HG03460 (cell line): ENCODE measurements around the gene DSTYK.
"Not testable (repeated sequence)": the region's sequence is repeated elsewhere in the genome, so short reads cannot be mapped to it uniquely, and the experiment has no call there.

Source experiments
- ATAC-seq: cut with Tn5 transposase; IDR thresholded peaks from one replicate; pipeline ENCODE4 v1.9.1; 2021; ENCODE audit not compliant: unreplicated experiment

Gene DSTYK

DNA sequence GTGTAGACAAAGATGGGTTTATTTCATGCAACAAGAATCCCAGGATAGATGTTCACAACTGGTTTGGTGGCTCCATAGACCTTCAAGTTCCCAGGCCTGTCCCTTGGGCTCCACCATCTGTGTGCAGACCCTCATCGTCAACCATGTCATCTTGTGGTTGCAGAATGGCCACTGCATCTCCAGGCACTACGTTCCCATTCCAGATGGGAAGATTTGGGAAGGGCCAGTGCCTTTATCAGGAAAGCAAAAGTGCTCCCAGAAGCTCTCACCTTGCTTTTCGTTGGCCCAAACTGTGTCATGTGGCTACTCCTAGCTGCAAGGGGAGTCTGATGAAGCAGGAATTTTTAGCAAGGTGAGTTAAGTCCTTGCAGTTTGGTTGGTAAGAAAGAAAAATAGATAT is 29.1 kb upstream of the DSTYK start:
- no peak for ATAC-seq

DNA sequence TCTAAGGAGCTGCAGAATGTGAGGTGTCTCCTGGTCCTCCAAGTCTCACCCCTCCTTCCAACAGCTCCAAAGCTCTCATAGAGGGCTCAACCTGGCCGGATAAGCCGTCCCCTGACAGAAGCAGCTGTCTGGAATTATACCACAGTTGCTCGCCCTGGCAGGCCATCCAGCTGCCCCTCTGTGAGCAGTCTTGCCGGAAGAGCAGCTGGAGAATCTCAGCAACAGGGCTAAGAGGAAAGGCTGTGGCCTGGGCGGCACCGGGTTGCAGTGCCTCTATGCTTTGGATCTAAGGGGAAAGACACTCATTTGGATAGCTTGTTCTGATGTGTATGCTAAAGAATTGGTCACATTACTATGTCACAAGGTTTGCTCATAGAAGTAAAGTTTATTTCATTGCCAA is 28.6 kb upstream of the DSTYK start:
- ATAC-seq = no peak

DNA sequence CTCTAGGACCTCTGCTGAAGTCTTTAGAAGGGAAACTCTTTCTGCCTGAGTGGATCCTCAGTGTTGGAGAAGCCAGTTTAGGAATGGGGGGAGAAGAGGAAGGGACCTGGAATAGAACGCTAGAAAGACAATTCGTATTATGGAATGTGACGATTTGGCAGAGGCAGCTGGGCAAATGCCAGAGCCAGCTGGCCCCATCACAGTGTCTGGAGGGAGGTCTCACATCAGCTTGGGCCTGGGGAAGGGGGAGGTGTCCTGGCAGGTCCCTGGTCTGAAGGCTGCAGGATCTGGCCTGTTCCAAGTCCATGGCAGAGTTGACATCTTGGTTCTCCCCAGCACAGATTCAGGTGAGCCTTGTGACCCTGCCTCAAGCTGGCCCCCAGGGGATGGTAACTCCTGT is 27.6 kb upstream of the DSTYK start:
- no peak for ATAC-seq

DNA sequence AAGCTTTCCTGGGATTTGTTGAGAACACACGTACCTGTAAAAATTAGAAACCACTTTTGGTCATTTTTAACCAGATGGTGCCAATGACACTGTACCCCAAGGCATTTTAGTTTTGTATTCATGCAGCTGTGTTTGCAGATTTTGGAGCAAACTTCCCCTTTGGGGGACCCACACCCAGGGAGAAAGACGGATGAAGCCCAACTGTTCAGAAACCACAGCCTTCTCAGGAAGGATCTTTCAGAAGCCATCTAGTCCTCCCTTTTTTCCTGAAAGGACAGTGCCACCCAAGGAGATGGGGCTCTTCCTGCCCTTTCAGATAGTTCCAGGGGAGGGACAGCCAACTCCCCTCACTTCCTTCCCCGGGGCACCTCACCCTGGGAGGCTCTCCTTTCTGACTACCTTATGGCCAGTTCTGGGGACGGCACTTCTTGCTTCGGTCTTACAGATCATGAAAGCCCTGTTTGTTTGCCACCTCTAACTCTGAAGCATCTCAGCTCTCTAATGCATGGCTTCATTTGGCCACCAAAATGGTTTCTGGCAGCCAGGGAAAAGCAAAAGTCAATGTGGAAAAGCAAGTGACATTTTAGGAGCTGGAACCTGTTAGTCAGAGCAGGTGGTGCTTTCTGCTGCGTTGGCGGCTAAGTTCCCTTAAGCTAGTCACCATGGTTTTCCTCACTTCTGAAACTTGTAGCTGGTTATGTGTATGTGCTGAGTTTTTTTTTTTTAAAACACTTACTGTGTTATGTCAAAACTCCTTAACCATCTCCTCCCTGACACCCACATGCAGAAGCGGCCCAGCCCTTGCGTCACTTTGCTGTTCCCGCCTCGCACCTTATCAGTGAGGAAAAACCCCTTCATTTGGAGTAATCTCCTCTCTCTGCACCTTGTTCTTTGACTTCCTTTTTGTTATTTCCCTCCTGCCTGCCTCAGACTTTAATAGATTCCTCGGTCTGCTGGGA is 26.3 kb upstream of the DSTYK start:
- no peak for ATAC-seq

DNA sequence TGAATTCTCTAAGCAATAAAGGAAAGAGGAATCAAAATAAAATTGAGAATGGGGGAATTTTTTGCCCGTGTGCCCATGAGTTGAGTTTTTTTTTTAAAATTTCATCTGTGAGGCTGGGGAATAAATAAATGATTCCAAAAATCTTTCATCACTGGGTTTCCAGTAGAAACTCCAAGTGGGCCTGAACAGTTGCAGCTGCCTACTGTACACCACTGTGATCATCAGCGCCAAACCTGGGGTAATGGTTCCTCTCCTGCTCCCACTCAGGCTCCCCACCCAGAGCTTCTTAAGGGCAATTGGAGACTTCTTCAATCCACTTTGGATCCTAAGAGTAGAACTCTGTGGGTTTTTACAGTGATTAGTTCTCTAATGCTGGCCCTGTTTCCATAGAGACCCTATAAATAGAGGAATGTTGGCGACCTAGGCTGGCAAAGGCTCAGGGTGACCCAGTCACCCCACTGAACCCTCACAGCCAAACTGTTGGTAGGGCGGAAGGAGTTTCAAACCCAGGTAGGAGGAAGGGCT is 25.5 kb upstream of the DSTYK start:
- no peak for ATAC-seq

DNA sequence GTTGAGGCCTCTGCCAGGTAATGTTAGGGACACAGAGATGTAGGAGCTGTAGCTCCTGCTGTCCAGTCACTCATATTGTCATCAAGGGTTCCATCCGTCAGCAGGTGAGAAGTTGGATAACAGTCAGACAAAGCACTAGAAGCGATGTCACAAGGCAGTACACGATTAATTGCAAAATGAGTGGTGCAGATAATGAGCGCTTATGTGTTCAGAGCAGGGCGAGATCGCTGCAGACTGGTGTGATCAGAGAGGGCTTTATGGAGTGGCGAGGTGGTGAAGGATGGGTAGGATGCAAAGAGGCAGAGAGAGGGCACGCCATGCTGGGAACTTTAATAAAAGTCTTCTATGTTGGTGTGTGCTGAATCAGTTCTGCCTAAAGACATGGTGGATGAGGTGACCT is 25.0 kb upstream of the DSTYK start:
- ATAC-seq = no peak

DNA sequence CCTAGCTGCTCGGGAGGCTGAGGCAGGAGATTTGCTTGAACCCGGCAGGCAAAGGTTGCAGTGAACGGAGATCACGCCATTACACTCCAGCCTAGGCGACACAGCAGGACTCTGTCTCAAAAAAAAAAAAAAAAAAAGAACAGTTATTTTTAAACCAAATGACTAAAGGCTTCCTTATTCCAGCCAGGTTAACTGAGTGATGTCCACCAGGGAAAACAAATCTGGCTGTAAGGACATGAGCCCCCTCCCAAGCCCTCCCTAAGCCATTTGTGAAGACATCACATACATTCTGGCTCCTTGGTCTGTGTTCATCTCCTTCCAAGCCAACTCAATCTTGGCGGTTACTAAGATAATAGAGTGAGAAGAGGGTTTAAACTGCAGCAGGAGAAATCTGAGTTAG is 24.4 kb upstream of the DSTYK start:
- ATAC-seq = no peak

DNA sequence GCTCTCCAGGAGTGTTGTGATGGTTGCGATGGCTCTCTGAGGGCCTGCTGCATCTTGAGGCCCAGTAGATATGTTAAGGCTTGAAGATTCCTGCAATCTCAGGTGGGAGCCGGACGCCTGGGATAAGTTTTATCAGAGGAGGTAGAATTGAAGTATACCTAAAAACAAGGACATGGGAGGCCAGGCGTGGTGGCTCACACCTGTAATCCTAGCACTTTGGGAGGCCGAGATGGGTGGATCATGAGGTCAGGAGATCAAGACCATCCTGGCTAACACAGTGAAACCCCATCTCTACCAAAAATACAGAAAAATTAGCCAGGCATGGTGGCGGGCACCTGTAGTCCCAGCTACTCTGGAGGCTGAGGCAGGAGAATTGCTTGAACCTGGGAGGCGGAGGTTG is 22.5 kb upstream of the DSTYK start:
- not testable (repeated sequence) for ATAC-seq

DNA sequence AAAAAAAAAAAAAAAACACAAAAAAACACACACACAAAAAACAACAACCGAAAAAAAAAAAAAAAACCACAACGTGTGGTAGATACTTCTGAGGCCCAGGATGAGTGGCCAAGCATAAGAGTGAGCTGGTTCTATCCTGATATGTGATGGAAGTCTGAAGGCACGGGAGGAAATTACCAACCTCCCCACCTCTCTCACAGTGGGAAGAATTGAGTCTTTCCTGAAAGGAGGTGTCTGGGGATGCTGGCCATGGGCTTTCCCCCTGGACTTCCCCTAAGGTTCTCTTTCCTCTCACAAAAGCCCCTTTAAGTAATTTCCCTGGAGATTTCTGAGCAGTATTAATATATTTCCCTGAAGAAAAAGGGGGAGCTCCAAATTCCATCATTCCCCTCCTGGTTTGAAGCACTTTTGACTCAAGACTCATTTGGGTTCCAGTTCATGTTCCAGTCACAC is 21.5 kb upstream of the DSTYK start:
- no peak for ATAC-seq

DNA sequence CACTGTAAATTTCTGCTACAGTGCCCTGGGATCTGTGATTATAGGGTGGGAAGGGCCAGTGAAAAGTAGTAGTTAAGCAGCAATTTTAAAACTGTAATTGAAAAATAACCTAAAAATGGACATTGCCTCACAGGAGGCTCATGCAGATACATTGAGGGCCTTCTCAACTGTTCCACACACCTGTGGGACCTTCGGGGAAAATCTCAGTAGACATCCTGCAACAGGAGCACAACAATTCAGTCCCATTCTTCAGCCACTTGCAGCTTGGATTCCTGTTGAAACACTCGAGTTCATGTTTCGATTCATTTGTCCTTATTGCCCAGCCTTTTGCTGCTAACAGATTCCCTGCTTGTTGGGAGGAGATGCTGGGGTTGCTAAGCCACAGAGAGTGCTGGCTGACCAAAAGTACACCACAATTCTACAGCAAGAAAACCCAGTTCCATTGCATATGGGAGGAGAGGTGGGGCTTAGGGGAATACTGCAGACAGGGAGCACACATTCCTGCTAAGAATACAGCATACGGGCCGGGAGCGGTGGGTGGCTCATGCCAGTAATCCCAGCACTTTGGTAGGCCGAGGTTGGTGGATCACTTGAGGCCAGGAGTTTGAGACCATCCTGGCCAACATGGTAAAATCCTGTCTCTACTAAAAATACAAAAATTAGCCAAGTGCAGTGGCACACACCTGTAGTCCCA is 20.8 kb upstream of the DSTYK start:
- no peak for ATAC-seq

DNA sequence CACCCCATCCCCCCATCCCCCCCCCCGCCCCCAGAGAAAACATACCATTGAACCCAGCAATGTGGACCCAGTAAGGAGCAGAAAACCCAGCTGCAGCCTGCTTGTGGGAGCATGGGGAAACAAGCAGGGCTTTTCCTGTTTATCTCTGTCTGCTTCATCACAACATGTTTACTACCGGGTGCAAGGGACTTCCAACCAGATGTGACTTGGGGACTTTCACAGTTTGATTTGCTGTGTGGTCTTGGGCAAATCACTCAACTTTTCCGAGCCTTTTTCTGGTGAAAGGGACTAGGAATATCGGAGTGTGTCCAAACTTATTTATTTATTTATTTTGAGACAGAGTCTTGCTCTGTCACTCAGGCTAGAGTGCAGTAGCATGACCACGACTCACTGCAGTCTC is 19.5 kb upstream of the DSTYK start:
- ATAC-seq = no peak

DNA sequence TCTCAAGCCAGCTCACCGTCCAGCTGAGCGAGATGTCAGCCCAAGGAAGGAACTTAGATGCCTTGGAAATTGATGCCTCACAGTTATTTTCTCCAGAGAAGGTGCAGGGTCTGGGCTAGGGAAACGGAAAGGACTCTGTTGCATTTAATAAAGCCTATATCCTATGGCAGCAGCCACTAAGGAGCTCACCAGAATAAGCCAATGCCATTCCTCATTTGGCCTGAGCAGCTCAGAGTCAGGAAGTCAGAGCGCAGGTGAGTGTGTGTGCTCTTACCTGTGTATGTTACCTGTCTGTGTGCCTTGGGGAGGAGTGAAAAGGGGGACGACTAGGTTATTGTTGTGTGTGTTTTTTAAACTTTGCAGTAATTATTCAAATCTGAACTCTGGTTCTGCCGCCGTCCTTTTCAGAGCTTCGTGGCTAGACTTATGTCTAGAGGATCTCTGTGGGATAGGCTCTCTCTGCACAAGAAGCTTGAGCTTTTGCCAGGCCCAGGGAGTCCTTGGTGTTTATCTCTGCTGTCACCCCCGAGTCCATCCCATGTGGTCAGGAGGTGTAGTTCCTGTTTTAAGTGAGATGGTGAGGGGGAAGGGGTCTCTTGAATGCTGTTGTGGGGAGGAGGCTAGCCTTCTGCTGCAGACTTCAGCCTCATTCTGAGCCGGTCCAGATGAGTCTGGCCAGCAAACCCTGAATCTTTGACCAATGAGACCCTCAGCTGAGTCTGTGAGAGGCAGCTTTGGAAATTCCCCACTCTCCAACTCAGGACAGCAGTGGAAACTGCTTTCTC is 18.6 kb upstream of the DSTYK start:
- ATAC-seq = no peak

DNA sequence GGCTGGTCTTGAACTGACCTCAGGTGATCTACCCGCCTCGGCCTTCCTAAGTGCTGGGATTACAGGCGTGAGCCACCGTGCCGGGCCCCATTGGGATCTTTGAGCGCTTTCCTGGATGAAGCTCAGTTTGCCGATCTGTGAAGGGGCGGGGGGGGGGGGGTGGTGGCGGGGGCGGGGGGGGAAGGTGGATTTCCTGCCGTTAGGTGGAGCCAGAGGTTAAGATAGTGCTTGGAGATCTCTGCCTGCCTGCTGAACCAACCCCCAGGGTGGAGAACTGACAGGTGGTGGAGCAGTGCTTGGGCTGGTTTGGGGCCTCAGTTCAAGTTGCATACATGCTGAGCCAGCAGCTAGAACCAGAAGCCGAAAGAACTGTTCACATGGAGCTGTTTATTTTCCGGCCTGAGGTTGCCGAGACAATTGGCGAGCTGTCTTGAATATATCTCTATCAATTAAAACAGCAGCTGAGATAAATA is 17.9 kb upstream of the DSTYK start:
- ATAC-seq = no peak

DNA sequence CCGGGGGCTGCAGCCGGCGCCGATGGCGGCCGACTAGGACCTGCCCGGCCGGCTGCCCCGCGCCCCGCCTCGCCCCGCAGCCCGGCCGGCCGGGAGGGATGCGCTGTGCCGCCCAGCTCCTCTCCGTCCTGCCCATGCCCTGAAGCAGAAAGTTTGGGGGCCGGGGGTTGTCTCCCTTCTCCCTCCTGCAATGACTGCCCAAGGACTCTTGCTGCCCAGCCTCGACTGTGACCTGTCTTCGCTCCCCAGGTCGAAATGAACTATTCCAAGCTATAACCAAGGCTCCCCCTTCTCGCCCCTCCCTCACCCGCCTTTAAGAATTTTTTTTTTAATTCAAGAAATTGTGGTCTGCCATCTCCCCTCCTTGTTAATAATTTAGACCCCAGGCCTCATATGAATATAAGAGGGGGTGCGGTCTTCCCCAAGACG is 16.6 kb upstream of the DSTYK start:
- ATAC-seq = no peak

DNA sequence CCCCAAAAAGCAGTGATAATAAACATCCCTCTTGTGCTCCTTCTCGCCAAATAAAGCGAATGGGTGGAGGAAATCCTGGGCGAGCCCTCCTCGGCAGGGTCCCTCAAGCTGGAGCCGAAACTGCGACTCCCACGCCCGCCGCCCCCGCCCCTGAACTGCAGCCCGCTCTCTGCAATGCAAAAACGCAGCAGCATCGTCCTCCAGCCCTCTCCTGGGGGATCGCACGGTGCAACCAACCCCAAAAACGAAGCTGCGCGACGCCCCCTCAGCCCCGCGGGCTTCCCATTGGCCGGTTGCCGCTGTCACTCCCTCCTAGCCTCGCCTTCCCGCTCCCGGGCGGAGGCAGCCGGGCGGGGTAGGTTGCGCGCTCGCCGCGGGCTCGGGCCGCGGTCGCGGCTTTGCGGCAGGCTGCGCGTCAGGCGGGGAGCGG is 16.1 kb upstream of the DSTYK start, which contains the start of gene TMCC2:
Gene TMCC2, plus strand, starts transcription at position 363 of the 430 bp plus-strand sequence. CDS start 619 bp downstream, outside the sequence.
- ATAC-seq = no peak

DNA sequence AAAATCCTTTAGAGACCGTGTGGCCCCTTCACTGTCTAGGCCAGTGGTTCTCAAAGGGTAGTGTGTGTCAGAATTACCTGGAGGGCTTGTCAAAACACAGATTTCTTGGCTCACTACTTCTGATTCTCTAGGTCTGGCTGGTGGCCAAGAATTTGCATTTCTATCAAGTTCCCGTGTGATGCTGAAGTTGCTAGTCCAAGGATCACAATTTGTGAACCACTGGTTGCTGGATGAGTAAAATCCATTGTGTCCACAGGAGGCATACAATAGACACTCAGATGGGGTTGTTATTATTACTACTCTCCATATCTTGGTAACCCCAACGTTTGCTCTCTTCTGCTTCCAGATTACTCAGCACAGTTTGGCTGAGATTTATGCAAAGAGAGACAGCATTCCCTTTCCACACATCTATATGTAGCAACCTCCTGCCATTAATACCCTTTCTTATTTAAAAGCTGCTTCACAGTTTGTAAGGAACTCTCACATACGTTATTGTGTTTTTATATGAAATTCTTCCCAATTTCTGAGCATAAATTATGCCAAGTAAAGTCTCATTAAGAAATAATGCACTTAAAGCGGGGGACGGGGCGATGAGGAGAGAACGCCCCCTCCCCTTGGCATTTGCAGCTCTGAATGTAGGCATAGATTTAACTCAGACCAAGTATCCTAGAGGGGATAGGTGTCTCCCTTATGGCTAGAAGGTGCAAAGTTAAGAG is 15.5 kb upstream of the DSTYK start:
- ATAC-seq = no peak

DNA sequence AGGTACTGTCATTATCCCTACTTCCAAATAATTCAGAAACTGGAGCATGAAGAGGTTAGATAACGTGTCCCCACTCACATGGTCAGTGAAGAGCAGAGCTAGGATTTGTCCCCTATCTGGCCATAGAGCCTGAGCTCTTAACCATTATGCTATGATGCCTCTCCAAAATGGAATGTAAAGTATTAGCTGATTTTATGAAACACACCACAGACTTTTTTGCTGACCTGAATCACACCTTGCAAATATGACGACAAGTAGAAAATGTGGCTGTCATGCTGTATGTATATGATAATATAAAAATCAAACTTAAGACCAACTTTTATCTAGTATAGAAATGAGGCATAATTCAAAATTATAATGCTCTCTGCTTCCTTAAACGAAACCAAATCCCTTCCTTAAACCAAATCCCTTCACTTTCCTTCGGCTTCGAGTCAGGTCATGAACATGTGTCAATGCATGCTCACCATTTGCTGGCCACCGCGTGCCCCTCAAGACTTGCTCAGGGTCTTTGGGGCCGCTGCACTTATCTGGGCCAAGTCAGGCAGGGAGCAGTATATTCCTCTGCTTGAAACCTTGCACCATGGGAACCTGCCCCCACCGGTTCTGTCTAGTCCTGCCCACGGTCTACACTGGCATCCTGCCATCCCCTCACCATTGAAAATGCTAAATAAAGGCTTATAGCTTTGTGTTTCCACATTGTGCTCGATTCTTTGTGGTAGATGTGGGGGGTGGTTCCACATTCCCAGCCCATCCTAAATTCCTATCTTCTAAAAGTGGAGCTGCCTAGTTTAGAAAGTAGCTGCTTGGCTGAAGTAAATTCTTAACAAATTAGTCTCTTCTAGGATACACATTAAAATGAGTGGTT is 14.6 kb upstream of the DSTYK start:
- ATAC-seq = no peak

DNA sequence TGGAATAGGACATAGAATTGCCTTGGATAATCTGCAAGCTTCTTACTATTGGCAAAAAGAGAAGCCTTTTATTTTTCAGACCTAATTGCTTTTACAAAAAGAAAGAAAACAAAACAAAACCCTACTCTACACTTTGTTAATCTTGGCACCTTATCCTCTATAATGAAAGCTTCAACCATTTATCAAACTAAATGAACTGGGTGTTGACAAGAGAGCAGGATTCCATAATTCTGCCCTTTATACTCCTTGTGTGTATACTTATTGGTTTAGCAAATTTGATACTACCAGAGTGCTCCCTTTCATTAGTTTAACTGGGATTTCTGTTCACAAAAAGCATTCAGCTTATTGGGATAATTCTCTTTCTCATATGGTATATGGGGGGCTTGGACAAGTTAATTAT is 13.2 kb upstream of the DSTYK start:
- ATAC-seq = no peak

DNA sequence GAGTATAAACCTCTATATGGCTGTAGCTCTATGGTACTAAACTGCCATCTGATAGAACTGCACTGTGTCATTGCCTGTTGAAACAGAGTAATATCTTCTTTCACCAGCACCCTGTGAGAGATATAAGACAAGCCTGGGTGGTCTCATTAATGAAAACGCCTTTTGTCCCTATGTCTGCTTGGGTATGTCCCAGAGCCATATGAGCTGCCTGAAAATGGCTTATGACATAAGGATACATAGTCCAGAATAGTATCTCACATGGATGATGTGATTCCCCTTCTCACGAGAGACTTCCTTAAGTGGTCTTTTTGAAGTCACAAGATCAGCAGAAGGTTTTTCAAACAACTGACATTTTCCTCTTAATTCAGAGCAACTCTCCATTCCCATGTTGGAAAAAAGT is 8.9 kb upstream of the DSTYK start:
- ATAC-seq = no peak
